Activated CD8-positive, alpha-beta memory T cell treated with anti-CD3 and anti-CD28 coated beads for 24 hours (primary cell): Measurements from ENCODE around the gene PDLIM4.

Source experiments
- DNase-seq: peaks from one replicate; pipeline ENCODE4 v3.0.0-alpha.2; 2020

The PDLIM4 gene

DNA sequence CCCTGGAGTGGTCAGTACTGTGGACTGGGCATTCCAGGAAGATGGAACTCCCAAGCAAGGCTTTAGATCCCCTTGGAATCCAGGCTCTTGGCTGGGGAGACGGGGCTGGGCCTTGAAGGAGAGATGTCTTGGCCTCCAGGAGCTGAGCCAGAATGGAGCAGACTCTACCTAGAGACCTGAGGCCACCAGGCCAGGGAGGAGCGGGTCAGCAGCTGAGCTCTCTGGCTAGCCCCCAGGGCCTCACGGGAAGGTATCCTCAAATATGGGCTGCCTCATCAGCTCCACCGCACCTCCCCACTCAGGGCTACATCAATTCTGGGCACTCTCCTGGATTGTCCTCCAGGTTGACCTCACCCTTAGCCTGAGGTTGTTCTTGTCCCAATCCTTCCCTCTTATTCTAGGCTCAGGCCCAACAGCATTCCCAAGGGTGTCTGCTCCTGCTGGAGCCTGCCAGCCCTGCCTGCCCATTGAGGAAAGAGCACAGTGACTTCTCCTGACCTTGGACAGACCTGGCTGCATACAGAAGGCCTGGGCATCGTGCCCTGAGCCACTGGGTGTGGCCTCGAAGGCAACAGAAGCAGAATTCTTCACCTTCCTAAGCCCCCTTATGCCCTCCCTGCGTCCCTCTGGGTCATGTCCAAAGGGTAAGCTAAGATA, 3.0 kb upstream of the PDLIM4 start:
- peak; percentile 38 for DNase-seq

DNA sequence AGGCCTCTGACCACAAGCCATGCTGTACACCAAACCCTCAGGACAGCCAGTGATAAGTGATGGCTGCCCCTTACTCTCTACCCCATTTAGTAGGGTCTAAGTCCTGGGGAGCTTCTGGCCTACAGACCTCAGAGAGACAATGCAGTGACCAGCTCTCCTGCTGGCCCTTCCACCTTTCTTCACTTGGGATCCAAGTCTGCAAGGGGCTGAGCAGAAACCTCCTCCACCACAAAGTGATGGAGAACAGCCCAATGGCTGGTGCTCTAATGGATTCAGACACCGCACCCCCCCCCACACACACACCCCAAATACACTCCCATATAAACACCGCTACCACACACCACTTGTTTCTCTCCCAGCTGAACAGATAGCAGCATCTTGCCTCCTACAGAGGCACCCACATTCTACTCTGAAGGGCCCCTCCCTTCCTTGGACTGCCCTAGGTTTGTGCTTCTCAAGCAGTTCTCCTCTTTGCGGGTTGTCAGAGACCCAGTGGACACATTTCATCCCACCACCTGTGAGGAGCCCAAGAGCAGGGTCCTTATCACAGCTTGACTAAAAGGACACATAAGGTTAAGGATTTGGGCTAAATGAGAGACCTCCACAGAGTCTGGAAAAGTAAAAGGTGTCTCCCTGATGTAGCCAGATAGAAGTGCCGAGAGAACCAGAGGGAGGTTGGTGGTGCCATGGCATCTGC, 1.3 kb upstream of the PDLIM4 start:
- peak; percentile 53 for DNase-seq

DNA sequence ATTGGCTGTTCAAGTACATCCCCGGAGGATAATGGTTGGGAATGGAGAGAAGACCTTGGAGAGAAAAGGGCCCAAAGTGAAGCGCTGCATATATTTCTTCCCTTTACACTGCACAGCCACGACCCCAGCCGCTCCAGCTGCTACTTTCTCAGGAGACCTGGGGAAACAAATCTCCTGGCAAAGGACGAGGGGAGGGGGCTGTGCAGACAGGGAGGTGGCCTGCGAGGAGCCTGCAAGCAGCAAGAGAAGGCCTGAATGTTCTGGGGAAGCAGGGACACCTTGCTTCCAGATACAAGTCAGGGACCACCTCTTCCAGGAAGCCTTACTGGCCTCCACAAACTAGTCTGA, 739 bp upstream of the PDLIM4 start:
- no peak for DNase-seq

DNA sequence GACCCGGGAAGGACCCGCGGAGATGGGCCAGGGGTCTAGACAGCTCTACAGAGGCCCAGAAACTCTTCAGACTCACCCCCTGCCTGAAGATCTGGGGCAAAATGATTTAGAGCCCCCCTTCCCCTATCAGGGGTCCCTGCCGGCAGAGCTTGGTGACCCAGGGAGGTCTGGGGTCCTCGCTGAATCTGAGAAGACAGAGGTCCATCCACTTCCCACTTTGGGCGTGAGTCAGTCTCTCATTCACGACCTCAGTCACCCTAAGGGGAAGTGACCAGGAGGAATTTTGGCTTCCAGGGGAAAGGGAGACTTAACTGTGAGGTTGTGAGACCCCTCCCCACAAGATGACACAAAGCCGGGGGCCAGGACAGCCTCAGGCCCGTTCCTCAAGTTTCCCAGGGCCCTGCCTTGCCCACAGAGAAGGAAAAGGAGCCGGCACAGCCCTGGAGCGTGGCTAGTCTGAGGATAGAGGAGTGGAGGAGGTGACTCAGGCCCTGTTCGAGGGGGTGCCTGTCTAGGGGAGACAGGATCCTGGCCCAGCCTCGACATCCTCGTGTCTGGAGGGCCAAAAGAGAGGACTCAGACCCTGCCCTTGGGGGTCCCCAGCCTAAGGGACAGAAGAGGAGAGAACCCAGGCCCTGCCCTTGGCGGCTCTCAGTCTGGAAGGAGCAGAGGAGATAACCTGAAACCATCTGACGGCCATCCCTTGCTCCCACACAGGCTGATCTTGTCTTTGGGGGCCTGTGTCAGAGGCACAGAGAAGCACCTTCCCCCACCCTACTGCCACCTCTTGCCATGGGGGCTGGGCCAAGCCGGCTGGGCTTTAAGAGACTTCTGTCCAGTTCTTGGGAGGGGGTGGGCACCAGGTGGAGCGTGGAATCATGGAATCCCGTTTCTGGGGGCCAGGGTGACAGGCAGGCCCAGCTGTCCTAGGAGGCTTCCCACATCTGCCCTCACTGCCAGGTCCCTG, 889 bp downstream of the PDLIM4 start:
- DNase-seq: peak; percentile 58

DNA sequence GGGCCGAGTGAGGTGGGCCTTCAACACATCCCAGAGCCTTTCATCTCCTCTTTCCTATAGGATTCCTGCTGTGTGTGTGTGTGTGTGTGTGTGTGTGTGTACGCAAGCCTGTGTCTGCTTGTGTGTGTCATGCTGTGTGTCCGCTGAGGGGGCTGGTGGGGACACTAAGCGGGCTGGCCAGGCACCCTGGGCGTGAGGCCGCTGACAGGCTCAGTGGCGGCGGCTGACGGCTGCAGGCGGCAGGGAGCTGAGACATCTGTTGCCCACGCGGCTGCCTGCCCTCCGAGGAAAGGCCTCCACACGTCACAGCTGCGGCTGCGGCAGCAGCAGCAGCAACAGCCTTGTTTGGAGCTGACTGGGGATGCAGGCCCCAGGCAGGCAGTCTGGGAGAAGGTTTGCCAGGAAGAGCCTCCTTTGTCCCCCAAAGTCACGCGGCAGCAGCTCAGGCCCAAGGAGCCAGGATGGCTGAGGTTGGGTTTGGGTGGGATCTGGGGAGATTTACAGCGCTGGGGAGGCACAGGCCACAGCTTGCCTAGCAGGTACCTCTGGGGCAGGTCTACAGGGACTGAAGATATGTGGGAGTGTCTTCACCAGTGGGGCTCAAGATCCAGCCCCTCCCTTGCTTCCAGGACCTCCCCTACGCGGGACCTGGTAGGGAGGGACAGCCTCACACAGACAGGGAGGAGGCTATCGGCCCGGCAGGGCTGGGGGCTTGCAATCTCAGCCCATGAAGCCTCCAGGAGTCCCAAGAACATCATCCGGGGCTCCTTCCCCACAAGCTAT, 1.8 kb downstream of the PDLIM4 start:
- peak; percentile 56 for DNase-seq

DNA sequence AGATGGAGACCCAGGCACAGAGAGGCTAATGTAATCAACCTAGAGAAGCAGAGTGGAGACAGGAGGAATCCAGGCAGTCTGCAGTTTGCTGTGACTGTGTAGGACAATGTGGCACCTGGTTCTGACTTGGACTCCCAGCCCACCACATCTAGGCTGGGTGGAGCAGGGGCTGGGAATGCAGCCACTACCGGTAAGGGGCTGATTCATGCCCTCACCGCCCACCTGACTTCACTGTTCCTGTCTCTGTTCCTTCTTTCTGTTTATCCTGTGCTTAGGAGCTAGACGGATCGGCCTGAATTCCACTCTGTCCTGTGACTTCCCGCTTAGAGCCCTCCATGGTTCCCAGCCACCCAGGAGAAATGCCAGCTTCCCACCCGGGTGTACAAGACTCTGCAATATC, 2.6 kb downstream of the PDLIM4 start:
- peak; percentile 62 for DNase-seq

DNA sequence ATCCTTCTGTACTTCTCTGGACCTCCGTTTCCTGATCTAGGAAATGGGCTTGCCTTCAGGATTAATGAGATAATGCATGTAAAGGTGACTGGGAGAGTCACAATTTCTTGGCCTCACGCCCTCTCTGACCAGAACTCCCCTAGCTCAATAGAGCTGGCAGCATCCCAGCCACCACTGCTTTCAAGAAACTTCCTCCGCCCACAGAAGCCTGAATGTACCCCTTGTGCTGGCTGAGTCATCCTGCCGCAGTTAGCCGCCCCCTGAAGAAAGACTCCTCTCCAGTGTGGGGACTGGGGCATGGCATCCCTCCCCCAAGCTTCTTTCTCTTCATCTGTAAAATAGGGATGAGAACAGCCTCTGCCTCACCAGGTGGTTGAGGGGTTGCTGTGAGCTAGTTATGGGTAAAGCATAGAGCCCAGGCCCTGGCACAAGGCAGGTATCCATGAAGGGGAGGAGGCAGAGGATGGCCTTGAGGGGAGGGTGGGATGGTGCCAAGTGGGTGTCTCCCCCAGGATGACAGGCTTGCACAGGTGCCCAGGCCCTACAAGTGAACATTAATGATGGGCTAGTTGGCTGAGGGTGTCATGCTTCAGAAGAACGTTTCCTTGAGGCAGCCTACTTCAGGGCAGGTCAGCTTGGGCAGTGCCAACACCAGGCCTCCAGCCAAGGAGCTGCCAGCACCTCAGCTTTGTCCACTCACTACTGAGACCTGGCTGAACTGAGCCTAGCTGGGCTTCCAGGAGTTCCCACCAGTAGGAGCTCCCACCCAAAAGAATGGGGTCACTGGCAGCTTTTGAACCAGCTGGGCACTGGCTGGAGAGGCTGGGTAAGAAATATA, 3.4 kb downstream of the PDLIM4 start:
- peak; percentile 80 for DNase-seq

DNA sequence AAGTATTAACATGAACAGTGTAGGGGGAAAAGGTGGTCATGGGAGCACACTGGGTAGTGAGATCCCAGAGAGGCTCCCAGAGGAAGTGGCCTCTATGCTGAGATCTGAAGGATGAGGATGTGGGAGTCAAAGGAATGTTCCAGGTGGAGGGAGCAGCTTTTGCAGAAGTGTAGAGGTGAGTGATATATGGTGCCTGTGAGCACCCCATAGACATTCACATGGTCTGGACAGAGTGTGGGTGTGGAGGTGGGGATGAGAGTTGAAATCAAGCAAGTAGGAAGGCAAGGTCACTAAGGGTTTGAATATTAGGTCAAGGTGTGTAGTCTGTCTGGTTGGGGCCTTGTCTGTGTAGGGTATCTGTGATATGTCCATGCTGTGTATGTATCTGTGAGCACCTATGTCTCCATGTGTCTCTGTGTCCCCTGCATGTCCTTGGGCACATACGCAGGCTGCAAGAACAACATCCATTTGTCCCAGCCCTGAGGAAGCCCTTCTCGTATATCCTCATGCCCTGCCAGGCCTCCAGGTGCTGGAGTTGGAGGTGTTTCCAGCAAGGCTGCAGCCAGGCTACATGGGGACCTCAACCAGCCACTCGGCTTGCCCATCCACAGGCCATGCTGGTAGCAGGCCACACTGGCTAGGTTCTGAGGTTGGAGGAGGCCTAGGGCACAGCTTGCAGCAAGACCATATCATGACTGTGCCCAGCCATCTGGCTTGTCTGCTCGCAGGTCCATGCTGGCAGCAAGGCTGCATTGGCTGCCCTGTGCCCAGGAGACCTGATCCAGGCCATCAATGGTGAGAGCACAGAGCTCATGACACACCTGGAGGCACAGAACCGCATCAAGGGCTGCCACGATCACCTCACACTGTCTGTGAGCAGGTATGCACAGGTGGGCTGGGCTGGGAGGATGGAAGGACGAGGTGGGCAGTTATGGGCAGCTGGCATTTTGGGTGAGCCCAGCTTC, 4.7 kb downstream of the PDLIM4 start:
- DNase-seq: peak; percentile 61

DNA sequence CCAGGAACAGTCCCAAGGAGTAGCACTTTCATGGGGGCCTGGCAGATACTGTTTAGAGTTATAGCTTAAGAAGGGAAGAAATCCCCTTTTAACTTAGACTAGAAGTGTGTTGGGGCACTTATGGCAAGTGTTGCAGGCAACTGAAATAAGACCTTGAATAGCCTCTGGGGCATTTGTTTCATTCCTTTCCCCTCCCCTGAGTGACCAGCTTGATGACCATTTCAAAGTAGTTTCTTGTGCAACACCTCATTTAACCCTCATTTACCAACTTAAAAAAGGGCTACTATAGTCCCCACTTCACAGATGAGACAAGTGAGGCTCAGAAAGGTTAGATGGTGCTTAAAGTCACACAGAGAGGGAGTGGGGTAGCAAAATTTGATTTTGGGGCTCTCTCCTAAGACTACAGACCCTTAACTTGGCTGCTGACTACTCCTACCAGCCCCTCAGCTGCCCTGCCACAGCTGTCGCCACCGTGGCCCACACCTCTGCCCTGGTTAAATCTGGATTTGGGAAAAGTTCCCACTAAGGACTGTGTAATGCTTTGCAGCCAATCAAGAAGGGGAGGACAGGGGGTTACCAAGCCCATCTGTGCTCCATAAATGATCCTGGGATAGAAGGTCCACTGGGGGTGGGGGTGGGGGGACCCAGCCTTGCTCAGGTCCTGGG, 5.5 kb downstream of the PDLIM4 start:
- no peak for DNase-seq

DNA sequence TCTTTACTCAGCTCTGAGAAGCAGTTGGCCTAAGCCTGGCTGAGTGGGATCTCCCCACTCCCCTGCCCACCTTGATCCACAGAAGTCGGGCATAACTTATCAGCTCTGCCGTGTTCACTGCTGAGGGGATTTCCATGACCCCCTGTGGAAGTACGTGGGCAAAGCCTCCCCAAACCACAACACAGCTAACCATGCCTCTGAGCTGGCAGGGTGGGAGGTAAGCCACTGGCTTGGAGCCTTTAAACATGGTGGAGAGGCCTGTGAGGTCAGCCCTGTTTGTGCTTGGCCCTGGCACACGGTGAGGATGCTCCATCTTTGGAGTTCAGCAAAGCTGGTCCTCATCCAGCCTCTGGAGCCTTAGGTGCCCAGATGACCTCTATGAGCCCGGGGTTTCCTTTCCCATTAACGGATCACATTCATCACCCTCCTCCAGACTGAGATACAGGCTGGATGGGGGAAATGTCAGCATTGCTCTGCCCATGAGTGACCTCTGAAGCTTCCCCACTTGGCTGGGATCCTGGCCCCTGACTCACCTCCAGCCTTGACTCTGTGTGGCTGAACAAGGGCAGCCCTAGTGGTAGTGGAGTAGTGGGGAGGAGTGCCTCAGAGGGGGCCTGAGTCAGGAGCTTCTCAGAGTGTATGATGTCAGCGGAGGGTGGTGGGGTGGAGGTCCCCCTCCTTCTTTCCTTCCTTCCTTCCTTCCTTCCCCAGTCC, 6.2 kb downstream of the PDLIM4 start:
- peak; percentile 65 for DNase-seq

DNA sequence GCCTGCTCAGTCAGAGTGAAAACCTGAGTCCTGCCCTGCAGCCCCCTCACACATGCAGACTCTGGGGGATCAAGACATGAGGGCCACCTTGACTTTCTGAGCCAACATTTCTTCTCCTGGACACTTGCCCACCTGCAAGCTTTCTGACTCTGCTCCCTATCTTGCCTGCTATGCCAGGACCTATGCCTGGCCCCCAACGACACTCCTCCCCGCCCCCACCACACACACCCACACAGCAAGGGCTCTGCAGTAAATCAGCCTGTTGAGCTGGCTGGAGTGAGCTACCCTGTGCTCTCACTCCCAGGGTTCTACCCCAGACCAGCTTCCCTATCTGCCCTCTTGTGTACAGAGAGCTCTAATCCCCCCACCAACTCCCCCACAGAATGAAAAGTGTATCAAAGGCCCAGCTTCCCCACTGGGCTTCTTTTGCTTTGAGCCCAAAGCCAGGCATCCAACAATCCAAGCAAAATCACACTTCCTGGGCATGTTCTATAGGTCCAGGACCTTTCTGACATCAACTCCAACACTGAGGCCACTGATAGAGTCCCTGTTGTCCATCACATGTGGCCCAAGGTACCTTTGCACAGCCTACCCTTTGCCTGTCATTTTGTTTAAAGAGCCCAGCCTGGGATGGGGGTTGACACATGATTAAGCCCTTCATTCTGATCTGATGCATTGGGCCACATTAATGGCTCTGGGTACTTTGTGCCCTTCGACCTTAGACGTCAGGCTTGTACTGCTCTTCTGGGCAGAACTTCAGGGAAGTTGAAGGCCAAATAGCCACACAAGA, 7.2 kb downstream of the PDLIM4 start:
- DNase-seq: peak; percentile 53

DNA sequence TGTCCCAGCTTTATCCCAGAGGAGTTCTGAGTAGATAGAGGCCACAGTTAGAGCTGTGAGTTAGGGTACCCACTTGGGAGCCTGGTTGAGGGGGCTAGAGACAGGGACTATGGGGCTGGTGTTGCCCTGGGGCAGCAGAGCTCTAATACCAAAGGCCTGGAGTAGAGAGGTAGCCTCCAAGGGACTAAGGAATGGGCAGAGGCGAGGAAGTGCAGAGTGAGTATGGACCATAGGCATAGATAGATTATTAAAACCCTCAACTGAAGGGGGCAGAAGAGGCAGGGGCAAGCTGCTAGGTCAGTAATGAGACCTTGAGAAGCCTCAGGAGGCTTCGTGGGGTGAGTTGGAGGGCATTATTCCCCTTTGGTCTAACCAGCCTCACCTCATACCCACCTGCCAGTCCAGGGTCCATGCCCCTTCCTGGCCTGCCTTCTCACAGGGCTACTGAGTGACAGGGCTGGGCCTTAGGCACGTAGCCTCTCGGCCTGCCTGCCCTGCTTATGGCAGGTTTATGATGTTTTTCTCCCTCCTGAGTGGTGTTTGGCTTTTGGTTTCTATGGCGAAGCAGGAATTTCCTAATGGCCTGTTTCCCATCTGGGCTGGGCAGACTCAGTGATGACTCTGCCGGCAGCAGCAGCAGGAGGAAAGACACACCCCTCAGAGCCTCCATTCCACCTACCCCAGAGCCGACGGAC, 8.0 kb downstream of the PDLIM4 start:
- DNase-seq: peak; percentile 54

DNA sequence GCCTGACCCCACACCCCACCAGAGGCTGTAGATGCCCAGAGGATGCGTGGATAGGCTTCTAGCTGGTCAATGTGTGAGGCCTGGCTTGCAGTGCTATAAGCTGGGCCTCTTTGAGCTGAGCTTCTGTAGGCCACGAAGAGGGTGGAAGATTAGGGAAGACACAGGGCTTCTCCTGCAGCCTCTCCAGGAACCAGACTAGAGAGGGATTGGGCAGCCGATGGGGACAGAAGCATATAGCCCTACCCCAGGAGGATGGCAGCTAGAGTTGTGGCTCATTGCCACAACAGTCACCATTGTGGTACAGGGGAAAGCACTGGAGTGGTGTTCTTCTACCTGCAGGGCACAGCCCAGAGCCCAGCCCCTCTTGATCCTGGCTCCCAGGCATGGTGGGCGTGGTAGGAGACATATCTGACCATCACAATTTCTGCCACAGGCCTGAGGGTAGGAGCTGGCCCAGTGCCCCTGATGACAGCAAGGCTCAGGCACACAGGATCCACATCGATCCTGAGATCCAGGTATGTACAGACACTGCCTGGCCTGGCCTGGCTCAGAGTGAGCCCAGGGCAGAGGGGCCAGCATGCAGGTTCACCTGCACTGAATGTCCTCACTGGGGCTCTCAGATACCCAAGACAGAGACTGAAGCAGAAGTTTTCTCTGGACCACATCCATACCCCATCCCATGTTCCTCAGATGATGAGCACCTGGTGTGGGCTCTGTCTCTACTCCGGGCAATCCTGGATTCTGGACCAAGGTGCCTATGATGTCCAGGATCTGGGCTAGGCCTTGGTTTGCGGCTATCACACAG, 8.7 kb downstream of the PDLIM4 start:
- DNase-seq: peak; percentile 58

DNA sequence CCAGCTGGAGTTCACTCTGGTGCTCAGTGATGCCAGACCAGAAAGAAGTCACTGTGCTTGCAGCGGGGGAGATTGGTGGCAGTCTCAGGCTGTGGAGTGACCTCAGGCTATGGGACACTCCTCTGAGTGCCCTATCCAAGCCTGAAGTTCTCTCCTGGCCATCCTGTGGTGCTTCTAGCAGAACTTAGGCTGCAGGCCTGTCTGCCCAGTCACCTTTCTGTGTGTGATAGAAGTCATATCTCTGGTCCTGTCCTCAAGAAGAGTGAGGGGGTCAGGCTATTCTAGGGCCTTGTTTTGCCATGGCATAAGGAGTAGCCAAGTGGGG, 9.3 kb downstream of the PDLIM4 start:
- peak; percentile 48 for DNase-seq

DNA sequence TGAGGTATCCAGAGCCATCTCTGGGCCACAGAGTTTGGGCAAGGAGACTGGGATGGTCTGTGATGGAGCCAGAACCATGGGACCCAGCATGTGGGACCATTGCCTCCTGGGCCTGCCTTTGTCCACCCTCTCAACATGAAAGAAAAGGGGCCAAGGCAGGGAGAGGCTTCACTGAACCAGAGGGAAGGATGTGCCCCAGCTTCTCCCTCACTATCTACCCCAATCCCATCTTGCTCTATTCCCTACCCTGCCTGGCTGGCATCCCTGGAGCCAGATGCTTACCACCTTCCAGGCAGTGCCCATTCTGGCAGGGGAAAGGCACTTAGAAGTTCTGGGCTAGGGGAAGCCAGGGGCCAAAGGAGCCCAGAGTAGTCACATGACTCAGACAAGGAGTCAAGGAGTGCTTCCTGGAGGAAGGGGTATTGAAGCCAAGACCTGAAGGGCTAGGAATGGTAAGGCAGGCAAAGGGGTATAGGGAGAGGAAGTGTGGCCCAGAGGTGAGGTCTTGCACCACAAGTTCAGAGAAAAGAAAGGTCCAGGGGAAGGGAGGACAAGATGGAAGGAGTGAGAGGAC, 9.8 kb downstream of the PDLIM4 start:
- peak; percentile 49 for DNase-seq

DNA sequence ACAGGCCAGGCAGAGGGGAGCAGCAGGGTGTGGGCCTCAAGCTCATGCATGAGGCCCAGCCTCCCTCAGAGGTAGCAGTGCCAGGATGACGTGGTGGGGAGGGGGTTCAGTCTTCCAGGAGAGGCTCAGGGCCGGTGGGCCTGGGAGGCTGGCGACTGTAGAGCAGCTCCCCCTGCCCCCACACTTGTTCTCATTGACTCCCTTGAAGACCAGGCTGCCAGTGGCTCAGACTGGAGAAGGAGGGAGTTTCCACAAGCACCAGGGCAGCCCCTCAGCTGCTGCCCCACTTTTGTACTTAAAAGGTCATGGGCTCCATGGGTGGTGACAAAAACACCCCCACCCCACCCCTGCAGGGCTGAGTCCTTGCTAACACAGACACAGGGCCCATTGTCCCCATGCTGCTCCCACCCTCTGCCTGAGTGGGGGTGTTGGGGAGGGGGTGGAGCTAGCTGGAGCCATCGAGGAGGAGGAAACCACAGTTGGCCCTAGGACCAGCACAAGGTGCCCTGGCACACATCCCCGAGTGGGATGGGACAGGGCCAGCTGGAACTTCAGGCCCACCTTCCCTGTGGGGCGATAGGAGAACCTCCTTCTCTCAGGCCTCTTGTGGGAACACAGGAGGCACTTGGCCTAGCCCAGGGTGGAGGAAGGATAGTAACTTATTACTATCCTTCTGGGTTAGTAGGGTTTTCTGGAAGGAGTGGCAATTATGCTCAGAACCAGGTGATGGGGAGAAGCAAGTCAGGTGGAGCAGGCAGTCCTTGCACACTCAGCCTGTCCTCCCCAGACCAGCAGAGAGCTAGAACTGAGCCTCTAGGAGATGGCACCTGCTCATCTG, 10.7 kb downstream of the PDLIM4 start:
- peak; percentile 52 for DNase-seq
